ENCODE measurements around the gene KIF24. TPM values are rescaled to one million over a fixed set of nuclear protein-coding genes. Genes with fewer than 3 reads are reported as not detected.

KIF24 gene, protein sequence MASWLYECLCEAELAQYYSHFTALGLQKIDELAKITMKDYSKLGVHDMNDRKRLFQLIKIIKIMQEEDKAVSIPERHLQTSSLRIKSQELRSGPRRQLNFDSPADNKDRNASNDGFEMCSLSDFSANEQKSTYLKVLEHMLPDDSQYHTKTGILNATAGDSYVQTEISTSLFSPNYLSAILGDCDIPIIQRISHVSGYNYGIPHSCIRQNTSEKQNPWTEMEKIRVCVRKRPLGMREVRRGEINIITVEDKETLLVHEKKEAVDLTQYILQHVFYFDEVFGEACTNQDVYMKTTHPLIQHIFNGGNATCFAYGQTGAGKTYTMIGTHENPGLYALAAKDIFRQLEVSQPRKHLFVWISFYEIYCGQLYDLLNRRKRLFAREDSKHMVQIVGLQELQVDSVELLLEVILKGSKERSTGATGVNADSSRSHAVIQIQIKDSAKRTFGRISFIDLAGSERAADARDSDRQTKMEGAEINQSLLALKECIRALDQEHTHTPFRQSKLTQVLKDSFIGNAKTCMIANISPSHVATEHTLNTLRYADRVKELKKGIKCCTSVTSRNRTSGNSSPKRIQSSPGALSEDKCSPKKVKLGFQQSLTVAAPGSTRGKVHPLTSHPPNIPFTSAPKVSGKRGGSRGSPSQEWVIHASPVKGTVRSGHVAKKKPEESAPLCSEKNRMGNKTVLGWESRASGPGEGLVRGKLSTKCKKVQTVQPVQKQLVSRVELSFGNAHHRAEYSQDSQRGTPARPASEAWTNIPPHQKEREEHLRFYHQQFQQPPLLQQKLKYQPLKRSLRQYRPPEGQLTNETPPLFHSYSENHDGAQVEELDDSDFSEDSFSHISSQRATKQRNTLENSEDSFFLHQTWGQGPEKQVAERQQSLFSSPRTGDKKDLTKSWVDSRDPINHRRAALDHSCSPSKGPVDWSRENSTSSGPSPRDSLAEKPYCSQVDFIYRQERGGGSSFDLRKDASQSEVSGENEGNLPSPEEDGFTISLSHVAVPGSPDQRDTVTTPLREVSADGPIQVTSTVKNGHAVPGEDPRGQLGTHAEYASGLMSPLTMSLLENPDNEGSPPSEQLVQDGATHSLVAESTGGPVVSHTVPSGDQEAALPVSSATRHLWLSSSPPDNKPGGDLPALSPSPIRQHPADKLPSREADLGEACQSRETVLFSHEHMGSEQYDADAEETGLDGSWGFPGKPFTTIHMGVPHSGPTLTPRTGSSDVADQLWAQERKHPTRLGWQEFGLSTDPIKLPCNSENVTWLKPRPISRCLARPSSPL (N-terminal part only)
- total RNA-seq, result 2.9 and 3.2 TPM in 2 replicates

GRCh38 chr9:34328987-34329832 lies at the start of gene KIF24, which contains the start of gene NUDT2:
Gene KIF24 (minus strand): TSS chr9:34329268. CDS start chr9:34311346, 17,922 bp downstream.
Gene NUDT2 (plus strand): TSS chr9:34329569. CDS start chr9:34339040, 9,471 bp downstream.

DNA sequence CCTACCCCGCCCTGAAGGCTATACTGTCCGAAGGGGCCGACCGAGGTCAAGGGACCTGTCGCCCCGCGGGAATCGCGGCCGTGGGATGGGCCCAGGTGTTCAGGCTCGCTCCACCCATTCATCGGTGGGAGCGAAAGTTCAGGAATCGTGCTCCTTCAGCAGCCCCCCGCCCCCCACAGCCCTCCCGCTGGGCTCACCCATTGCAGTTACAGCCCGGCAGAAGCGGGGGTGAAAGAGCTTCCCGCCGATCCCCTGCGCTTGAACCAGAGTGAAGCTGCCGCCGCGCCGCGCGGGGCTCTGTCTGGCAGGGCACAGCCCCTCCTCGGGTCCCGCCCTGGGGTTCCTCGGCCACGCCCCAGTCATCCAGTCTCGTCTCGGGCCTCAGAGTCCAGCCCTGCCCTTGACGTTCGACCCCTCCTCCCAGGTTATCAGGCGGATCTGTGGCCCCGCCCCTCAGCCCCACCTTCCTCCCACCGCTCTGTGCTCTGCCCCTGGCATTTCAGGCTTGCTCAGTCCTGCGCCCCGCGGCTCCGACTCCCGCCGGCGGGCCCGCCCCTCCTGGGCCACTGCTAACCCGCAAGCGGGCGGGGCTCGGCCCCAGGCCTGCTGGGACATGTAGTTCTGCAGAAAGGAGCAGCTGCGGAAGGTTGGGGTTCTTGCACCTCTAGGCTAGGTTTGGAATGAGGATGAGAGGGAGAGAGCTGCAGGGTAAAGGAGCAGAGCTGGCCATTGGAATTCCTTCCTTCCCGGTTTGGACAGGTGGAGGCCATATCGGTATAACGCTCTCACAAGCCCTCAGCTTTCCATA lies 47.7 kb upstream of the KIF24 start, which contains the start of gene MYORG:
Gene MYORG, minus strand, starts transcription at position 303 of the 808 bp plus-strand sequence. CDS start 3,955 bp downstream, outside the sequence.

Other genes with a start within 250 kb of the KIF24 start
- 15.4 and 23.6 TPM in 2 replicates for gene DCAF12, start 202.6 kb downstream of the KIF24 start, total RNA-seq
- gene UBAP1, start 150.2 kb downstream of the KIF24 start, total RNA-seq, result 40.1 and 42.7 TPM in 2 replicates
- gene NUDT2, start 301 bp upstream of the KIF24 start, total RNA-seq, result 53.2 and 67.5 TPM in 2 replicates
- 2.6 and 2.7 TPM in 2 replicates for gene MYORG, start 47.6 kb upstream of the KIF24 start, total RNA-seq
- 13.0 and 16.7 TPM in 2 replicates for gene FAM219A, start 129.3 kb upstream of the KIF24 start, total RNA-seq
- under 0.01 TPM in 1 of 2 replicates, not detected in the other for gene DNAI1, start 129.5 kb upstream of the KIF24 start, total RNA-seq
- gene ENHO, start 193.7 kb upstream of the KIF24 start, total RNA-seq, result not detected in 2 replicates

Measured in myometrial cell (primary cell).